ENCODE data around the gene TMED6. TPM values are rescaled to one million over a fixed set of nuclear protein-coding genes. Genes with fewer than 3 reads are reported as not detected.

TMED6 gene
- total RNA-seq, 1 experiment from 2014 or later: 0.91 TPM

- H4K20me1 ChIP-seq (ENCODE audit: insufficient read depth): no peaks in the 10 kb centered on the region; the same call in 1 of the 2 replicates
- peaks cover 51% of the 10 kb centered on the region for H3K79me2 ChIP-seq (ENCODE audit: insufficient read depth, low read length)
- H2AFZ ChIP-seq (ENCODE audit: low read depth, low read length, poor library complexity, severe bottlenecking): no peak overlapping the region
- RAD21 ChIA-PET (ENCODE audit: low non-redundant PET in 1 of 2, low total read pairs in 2 of 2, uncharacterized antibody in 2 of 2, unreplicated experiment in 2 of 2): no interaction called here
- no peak overlapping the region for H3K27ac ChIP-seq (ENCODE audit: low read depth, low read length)
- no peak overlapping the region for H3K4me2 ChIP-seq (ENCODE audit: low read length)
- peaks cover 5 to 22% of the 10 kb centered on the region in 2 experiments; a peak in 3 of 4 replicates for H3K4me1 ChIP-seq (ENCODE audit: control insufficient read depth in 1 of 2, insufficient read depth in 2 of 2, low read length in 2 of 2)
- H3K9me3 ChIP-seq (ENCODE audit: control insufficient read depth in 1 of 2, insufficient read depth in 1 of 2, low read depth in 1 of 2, low read length in 2 of 2): no peaks in the 10 kb centered on the region
- CTCF ChIA-PET: no interaction called here
- peaks cover 10 to 35% of the 10 kb centered on the region in 2 experiments; a peak in 3 of 4 replicates for H3K36me3 ChIP-seq (ENCODE audit: control insufficient read depth in 1 of 2, insufficient read depth in 2 of 2, low read length in 2 of 2)
- DNase-seq (ENCODE audit: low read depth, low spot score): no peak
- no peak for ATAC-seq
- no peaks in the 10 kb centered on the region for H3K9me2 ChIP-seq (ENCODE audit: insufficient read depth)
- intact Hi-C loops (cut with micrococcal nuclease): no loop called here
- no peak overlapping the region for H3K9ac ChIP-seq (ENCODE audit: low read length)
- H3K4me3 ChIP-seq (replicated peaks in 1 of 2; ENCODE audit: low read depth in 1 of 2, low read length in 2 of 2): no peak overlapping the region
- no peaks in the 10 kb centered on the region for H3K27me3 ChIP-seq (ENCODE audit: insufficient read depth, low read length)
- TF ChIP-seq EGR1 (IDR thresholded peaks at IDR 0.05; ENCODE audit: low read depth) (no peak), POLR2A (IDR thresholded peaks at IDR 0.05; ENCODE audit: borderline replicate concordance, extremely low read depth, insufficient read depth, insufficient read length) (no peak), CEBPB (IDR thresholded peaks at IDR 0.05; ENCODE audit: low read depth) (no peak), MAX (IDR thresholded peaks at IDR 0.05) (no peak), ZNF274 (IDR thresholded peaks at IDR 0.05; ENCODE audit: low read depth, low read length) (no peak), JUND (IDR thresholded peaks at IDR 0.05) (no peak), SRF (IDR thresholded peaks at IDR 0.05; ENCODE audit: low read depth) (no peak)
- BruUV-seq (replicated peaks): no TSS peak
- POLR2A ChIA-PET: no interaction called here
Observed at GRCh38 chr16:69344171-69344570, 7.4 kb downstream of the TMED6 start.

GRCh38 chr16:69340095-69340644, 11.4 kb downstream of the TMED6 start:
- Histone ChIP-seq H3K9me2 (ENCODE audit: insufficient read depth) (no peaks in the 10 kb centered on the region), H3K36me3 (ENCODE audit: control insufficient read depth in 1 of 2, insufficient read depth in 2 of 2, low read length in 2 of 2) (peaks cover 13 to 39% of the 10 kb centered on the region in 2 experiments; a peak in 3 of 4 replicates), H3K4me3 (replicated peaks in 1 of 2; ENCODE audit: low read depth in 1 of 2, low read length in 2 of 2) (peak overlapping the region; percentile 71 to 94), H3K27ac (ENCODE audit: low read depth, low read length) (peak overlapping the region; percentile 90), H2AFZ (ENCODE audit: low read depth, low read length, poor library complexity, severe bottlenecking) (no peak overlapping the region), H4K20me1 (ENCODE audit: insufficient read depth) (no peaks in the 10 kb centered on the region; the same call in 1 of the 2 replicates), H3K9me3 (ENCODE audit: control insufficient read depth in 1 of 2, insufficient read depth in 1 of 2, low read depth in 1 of 2, low read length in 2 of 2) (no peaks in the 10 kb centered on the region), H3K27me3 (ENCODE audit: insufficient read depth, low read length) (no peaks in the 10 kb centered on the region), H3K4me2 (ENCODE audit: low read length) (peak overlapping the region; percentile 91), H3K79me2 (ENCODE audit: insufficient read depth, low read length) (peaks cover 69% of the 10 kb centered on the region), H3K4me1 (ENCODE audit: control insufficient read depth in 1 of 2, insufficient read depth in 2 of 2, low read length in 2 of 2) (peaks cover 11 to 29% of the 10 kb centered on the region in 2 experiments), H3K9ac (ENCODE audit: low read length) (peak overlapping the region; percentile 96)
- TSS peak; percentile 75 for BruUV-seq (replicated peaks)
- ATAC-seq (no peak), DNase-seq (ENCODE audit: low read depth, low spot score) (no peak)
- no peak for TF ChIP-seq ATF3 (IDR thresholded peaks at IDR 0.05)
- no peak for TF ChIP-seq ELF1 (IDR thresholded peaks at IDR 0.05; ENCODE audit: borderline replicate concordance, low read depth)
- no peak for TF ChIP-seq POLR2AphosphoS5 (IDR thresholded peaks at IDR 0.05; ENCODE audit: low read depth, low read length)
- no peak for TF ChIP-seq JUND (IDR thresholded peaks at IDR 0.05)
- no peak for TF ChIP-seq EGR1 (IDR thresholded peaks at IDR 0.05; ENCODE audit: low read depth)
- no peak for TF ChIP-seq TCF7L2 (IDR thresholded peaks at IDR 0.05; ENCODE audit: borderline replicate concordance, extremely low read depth, insufficient read depth, insufficient read length)
- no peak for TF ChIP-seq SP1 (IDR thresholded peaks at IDR 0.05; ENCODE audit: low read depth)
- POLR2A ChIA-PET: interaction anchor here (1.3 kb wide), 1 partner anchor 10 kb away, joined by 3 read pairs; the partner anchor contains the start of gene PDF
- intact Hi-C loops (cut with micrococcal nuclease): no loop called here
- CTCF ChIA-PET: no interaction called here
- RAD21 ChIA-PET (ENCODE audit: low non-redundant PET in 1 of 2, low total read pairs in 2 of 2, uncharacterized antibody in 2 of 2, unreplicated experiment in 2 of 2): interaction anchor here in 1 of 2 experiments (0.6 kb wide), 1 partner anchor 12 kb away, joined by 3 read pairs; no protein-coding TSS in a partner anchor
